GM18868 (cell line): Measurements from ENCODE around the gene PHF3.
"Not testable (repeated sequence)": the region's sequence is repeated elsewhere in the genome, so short reads cannot be mapped to it uniquely, and the experiment has no call there.

ENCODE experiments used
- ATAC-seq: cut with Tn5 transposase; IDR thresholded peaks from one replicate; pipeline ENCODE4 v1.9.1; 2021; ENCODE audit warnings: mild to moderate bottlenecking, moderate library complexity; ENCODE audit not compliant: unreplicated experiment

Gene PHF3

DNA sequence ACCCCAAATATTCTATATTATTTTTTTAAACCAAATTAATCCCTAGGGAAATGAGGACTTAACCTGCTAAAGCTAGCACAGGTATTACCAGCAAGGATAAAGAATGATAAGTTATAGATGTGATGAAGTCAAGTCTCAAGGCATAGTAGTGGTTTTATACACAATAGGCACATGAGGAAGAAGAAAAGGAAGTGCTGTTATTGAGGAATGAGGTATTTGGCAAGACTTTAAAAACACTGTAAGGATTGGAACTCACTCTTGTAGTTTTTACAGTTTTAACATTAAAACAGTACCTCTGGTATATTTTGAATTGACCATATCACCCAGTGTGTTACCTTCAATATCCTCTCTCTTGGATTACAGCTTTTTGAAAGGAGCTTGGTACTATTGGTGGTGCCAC, 54.6 kb downstream of the PHF3 start:
- no peak for ATAC-seq

DNA sequence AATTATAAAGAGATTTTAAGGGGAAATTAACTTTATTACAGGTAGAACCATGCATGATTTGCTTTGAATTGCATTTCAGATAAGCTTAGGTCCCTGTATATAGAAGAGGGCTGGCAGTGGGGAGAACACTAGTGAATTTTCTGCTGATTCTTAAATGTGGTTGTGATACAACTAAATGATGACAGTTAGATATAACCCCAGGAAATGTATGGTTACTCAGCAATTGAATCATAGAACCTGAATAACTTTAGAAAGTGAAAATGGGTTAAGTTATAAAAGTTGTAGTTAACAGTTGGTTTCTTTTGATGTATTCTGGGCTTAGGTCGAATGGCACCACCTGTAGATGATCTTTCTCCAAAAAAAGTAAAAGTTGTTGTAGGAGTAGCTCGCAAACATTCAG, 70.1 kb downstream of the PHF3 start:
- ATAC-seq, result no peak

DNA sequence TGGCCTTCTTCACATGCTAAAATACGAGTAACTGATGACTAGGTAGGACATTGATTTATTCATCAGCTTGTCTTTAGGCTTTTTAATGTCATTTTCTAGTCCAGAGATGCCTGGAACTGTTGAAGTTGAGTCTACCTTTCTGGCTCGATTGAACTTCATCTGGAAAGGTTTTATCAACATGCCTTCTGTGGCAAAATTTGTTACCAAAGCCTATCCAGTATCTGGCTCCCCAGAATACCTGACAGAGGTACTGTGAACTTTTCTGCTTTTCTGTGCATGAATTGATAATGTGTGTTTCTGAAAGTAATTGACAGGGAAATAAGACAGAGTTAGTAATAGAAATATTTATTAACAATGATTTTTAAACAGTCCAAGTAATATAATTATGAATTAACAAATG, 71.0 kb downstream of the PHF3 start:
- ATAC-seq, result no peak

DNA sequence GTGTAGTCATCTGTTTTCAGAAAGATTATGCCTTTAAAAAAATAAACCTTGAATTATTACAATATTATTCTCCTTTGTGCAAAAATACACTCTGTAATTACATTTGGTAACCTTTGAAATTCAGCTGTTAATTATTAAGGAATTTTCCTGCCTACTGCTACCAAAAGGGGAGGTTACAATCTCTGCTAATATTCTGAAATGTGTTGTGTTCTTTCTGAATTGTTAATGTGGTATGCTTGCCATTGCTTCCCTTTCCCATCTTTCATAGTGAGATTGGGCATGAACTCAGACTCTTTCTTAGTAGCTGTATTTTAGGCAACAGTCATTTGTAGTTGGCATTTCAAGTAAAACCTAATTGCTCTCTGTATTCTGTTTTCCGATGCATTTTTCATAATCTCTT, 73.0 kb downstream of the PHF3 start:
- no peak for ATAC-seq

DNA sequence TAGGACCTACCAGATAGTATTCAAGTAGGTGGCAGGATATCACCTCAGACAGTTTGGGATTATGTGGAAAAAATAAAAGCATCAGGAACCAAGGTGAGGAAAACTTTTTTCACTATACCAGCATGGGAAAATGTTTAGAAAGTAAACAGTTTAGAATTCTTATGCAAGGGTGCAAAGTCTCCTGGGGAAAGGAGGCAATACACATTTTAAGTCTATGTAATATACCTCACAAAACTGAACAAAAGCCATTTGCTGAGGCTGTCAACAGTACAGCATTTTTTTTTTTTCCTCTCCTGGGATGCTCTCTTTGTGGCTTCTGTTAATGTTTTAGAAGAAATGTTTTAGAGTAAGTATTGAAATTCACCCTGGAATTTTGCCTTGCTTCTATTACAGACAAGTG, 73.5 kb downstream of the PHF3 start:
- ATAC-seq, result no peak

DNA sequence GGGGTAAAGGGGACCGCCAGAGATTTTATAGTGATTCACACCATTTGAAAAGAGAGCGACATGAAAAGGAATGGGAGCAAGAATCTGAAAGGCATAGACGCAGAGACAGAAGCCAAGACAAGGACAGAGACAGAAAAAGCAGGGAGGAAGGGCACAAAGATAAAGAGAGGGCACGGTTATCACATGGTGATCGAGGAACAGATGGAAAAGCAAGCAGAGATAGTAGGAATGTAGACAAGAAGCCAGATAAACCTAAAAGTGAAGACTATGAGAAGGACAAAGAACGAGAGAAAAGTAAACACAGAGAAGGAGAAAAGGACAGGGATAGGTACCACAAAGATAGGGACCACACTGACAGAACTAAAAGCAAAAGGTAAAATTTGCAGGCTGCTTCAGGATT, 77.7 kb downstream of the PHF3 start:
- no peak for ATAC-seq

DNA sequence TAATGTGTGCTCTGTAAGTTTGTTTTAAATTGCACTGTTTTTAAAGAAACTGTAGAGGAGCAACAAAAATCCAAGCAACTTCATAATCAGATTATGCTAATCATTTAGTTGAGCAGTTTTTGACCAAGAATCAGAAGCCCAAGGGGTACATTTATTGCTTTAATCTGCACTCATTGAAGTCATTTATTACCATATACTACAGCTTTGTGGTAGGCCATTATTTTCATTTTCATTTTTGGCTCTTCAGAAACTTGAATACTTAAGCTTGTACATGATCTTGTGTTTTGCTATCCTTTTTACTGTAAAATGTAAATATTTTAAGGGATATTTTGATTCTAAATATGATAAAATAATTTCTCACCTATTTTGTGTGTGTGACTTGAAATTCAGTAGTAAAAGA, 78.5 kb downstream of the PHF3 start:
- ATAC-seq, result no peak

DNA sequence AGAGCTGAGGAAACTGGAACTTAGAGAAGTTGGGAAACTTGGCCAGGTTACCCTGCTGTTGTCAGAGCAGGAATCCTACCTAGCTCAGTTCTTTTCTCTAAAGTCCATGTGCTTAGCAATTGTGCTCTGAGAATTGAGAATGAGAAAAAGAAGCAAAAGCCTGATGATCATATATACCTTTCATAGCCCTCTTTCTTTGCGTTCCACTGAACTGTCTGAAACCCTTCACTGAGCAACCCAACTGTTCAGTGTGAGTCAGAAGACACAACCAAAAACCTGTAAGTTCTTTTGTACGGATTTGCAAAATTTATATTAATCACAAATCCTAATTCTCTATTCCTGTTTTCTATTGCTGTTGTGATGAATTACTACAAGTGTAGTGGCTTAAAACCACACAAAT, 80.6 kb downstream of the PHF3 start:
- ATAC-seq, result peak; percentile 68

DNA sequence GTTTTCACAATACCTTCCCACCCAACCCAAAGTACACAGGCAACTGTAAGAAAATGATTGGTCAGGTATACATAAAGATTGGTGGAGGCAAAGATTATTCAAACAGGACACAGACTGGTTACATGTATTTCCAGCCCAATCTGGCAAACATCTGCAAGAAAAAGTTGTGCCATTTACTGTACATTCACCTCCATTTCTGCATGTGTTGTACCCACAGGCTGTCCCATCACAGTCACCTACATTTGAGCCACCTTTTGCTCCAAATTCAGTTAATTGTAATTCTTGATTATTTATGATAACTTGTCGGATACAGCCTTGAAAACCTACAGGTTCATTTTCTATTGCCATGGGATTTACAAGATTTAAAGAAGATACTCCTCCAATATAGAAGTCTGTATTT, 85.6 kb downstream of the PHF3 start:
- no peak for ATAC-seq

DNA sequence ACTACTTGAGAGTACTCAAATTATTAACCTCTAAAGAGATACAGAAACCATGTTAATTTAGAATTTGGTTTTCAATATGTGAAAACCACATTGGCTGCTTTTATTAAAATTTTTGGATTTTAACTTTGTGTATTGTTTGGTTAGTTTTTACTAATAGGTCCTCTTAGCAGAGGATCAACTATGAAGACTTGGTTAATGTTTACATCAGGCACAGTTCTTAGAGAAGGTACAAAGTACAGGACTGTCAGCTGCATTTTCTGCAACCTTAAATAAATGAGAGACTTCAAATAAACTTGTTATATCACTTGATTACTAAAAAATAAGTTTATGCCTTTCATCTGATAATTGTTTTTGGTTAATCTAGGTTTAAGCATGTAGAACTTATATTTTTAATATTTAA, 89.1 kb downstream of the PHF3 start:
- no peak for ATAC-seq

DNA sequence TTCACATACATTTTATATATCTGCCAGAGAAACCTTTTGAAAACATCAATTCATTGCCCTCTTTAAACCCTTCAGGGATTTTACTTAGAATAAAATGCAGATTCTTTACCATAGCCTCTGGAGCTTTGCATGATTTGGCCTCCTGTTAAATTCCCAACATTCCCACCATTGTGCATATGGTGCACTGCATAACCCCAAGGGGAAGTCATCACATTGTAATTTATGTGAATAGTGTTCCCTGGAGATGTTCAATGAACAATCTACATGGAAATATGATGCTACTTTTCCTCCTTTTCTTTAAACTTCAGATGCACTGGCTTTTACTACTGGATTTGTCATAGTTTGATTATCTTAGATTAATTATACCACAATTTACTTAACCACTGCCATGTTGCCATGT, 94.7 kb downstream of the PHF3 start:
- no peak for ATAC-seq

DNA sequence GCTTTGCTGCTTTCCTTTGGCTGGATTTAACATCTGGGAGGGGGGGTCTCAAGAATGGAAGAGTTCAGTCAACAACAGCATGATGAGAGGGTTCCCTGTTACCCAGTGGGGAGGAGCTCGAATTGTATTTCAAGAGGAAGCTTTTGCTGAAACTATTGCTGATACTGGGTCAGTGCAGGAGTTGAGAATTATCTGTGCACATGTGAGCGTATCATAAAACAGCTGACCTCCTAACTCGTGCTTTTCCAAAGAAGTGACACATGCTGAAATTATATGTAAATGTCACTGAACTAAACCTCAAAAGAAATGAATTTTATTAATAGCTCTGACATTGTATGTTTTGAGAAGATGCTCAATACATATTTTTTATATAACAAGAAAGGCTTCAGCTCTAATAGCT, 96.3 kb downstream of the PHF3 start:
- no peak for ATAC-seq

DNA sequence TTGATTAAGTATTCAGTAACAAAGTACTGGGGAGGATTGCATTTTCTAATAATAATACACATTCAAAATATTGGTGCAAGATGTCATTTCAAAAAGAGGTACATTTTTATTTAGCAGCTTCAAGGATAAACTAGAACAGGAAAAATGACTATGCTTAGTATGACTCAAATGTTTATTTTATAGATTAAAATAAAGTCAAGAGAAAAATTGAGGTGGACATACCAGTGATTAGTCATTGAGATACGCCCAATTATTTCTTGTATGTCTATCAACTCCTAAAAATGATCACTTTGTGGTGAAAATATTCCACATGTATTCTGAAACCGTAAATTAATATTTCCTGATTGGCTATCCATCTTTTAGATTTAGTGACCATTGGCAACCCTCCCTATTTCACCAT, 96.7 kb downstream of the PHF3 start:
- no peak for ATAC-seq

DNA sequence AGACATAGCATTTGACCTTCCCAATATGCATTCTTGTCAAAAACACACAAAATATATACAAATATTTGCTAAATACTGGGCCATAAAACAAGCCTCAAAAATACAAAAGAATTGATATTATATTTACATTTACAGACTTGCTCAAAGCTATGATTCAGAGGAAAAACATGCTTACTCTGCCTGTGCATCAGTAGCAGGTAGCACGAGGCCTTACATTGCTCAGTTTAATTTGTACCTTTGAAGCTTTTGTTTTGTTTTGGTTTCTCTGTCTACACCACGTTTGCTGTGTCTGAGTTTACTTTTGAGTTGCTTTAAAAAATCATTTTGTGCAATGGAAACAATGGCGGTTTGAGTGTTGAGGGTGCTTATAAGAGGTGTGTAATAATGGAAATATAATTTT, 99.3 kb downstream of the PHF3 start:
- ATAC-seq, result no peak

DNA sequence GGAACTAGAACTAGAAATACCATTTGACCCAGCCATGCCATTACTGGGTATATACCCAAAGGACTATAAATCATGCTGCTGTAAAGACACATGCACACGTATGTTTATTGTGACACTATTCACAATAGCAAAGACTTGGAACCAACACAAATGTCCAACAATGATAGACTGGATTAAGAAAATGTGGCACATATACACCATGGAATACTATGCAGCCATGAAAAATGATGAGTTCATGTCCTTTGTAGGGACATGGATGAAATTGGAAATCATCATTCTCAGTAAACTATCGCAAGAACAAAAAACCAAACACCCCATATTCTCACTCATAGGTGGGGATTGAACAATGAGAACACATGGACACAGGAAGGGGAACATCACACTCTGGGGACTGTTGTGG, 102.6 kb downstream of the PHF3 start:
- not testable (repeated sequence) for ATAC-seq

DNA sequence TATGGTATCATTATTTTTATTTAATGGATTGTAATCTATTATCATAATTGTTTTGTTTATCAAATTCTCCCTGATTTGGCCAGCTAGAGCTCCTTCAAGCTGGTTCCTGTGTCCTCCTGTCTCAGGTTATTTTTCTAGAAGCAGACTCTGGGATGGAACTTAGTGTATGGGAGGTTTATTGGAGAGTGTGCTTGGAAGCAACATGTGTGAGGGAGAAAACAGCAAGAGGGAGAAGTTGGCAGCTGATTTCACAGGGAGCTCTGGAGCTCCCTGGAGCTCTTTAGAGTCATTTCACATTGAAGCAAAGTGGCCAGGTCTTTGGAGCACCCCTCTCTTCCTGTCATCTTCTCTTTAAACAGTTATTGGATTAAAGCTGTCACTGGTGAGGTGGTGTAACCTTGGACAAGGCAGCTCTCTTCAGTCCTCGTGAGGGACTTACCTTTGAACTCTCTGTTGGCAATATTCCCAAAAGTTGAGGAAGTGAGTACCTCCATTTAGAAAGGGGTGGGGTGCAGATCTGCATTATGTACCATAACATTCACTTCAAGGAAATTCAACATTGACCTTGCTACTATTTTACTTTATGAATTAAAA, 103.6 kb downstream of the PHF3 start:
- ATAC-seq, result no peak

DNA sequence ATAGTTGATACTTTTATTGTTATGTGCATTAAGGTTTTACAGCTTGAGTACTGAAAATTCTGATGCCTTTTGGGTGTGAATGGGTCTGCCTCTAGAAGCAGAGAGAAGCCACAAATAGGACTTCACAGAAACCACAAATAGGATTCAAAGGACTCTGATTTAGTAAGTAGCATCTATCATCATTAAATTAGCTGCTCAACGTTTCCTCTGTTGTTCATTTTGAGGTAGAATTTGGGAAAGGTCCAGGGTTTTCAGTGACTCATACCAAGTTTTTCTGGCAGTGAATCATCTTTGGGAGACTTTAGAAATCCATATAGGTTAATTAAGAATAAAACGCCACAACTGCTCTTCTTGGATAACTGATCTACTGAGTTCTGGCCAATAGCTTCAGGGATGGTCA, 105.1 kb downstream of the PHF3 start:
- ATAC-seq, result no peak

DNA sequence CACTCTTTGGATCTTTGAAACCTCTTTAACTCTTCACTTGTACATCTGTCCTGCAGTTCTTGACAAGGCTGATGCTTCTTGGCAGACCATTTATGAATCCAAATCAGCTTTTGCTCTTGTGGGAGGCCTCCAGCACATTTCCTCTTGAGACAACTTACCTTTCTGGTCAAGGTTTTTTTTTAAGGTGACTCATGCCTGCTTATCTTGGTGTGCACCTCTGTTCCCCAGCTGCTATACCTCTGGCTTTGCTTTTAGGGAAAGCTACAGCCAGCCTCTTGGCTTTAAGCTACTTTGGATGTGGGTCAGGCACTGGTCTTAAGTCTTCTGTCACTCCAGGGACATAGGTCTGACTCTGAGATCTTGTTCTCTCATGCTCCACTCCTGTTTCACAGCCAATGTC, 106.5 kb downstream of the PHF3 start:
- no peak for ATAC-seq

DNA sequence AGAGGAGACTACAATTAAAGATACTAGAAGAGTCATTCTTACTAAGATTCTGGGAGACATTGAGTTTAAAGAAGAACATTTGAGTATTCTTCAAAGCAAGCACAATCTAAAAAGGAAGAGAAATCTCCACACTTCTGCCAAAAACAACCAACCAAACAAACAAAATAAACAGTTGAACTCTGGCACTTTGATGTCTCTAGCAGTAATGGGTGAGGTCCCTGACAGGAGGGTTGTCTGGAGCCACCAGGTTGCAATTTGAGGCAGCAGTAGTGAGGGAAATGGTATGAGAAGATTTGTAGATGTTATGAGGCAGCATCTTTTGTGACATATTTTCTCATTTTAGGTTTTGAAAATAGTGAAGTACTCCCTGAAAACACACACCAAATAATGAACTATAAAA, 108.1 kb downstream of the PHF3 start:
- no peak for ATAC-seq

DNA sequence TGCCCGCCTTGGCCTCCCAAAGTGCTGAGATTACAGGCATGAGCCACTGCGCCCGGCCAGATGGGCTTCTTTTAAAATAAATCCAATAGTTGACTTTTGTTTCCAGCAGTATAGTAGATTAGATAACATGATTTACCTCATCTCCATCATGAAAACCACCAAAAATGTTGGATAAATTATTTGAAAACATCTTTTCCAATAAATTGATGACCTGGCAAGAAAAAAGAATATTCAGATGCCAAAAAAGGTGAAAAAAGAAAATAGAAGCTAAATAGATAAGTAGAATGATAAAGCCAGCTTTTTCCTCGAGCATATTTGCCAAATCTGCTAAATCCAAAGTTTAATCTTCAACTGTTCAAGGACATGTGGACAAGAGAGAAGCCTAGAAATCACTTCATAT, 109.2 kb downstream of the PHF3 start:
- no peak for ATAC-seq

DNA sequence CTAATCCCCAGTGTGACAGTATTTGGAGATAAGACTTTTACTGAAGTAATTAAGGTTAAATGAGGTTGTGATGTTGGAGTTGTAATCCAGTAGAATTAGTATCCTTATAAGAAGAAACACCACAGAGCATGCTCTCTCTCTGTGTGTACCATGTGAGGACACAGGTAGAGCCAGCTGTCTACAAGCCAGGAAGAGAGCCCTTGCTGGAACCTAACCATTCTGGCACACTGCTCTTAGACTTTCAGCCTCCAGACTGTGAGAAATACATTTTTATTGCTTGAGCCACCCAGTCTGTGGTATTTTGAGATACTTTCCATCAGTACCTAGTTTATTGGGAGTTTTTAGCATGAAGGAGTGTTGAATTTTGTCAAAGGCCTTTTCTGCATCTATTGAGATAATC, 110.2 kb downstream of the PHF3 start:
- ATAC-seq, result no peak

DNA sequence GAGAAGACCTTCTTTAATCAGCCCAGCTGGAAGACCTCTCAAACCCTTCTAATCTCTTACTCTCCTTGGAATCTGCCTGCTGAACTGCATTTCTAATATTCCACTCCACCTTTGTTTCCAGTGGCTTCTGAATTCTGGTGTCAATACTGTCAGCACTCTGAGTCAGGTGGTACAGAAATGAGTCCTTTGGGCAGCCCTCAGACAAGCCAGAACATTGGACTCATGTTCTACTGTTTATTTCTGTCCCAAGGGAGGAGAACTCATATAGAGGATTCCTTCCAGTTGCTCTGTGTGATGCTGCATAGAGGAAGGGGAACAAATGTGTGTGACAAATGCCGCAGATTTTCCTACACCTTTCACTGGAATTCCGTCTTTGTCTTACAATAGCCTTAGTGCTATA, 114.8 kb downstream of the PHF3 start:
- ATAC-seq, result no peak

DNA sequence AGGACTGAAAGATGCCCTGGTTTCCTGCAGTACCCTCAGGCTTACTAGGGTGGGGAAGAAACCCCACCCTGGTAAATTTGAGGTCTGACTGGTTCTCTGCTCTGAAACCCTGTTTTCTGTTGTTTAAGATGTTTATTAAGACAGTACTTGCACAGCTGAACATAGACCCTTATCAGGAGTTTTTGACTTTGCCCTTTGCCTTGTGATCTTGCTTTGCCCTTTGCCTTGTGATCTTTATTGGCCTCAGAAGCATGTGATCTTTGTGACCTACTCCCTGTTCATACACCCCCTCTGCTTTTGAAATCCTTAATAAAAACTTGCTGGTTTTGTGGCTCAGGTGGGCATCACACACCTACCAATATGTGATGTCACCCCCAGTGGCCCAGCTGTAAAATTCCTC, 121.7 kb downstream of the PHF3 start:
- not testable (repeated sequence) for ATAC-seq

DNA sequence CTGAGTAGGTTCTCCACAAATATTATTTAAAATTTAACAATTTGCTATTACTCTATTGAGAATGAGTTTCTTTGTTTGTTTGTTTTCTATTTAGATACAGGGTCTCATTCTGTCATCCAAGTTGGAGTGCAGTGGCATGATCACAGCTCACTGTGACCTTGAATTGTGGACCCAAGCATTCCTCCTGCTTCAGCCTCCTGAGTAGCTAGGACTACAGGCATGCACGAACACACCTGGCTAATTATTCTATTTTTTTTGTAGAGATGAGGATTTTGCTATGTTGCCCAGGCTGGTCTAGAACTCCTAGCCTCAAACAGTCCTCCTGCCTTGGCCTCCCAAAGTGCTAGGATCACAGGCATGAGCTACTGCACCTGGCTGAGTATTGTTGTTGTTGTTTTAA, 122.2 kb downstream of the PHF3 start:
- no peak for ATAC-seq
